HepG2 (cell line): ENCODE results near the gene GPATCH3.

Experiments
- CC2D1A ChIP-seq: sonication (generic); formaldehyde crosslinking; IDR thresholded peaks from 2 replicates; pipeline ENCODE4 v1.8.1; 2023; ENCODE audit warnings: mild to moderate bottlenecking, missing genetic modification reagents
- EP300 ChIP-seq, 3 experiments: sonication (generic) in 1 of 3; formaldehyde crosslinking in 1 of 3; IDR thresholded peaks; 2 replicates each; pipeline versions ENCODE4 v1.5.1 to v1.6.1; 2011 to 2020; ENCODE audit warnings: low read depth in 2 of 3, low read length in 2 of 3, borderline replicate concordance in 1 of 3, improper control_type of control experiment in 1 of 3, mild to moderate bottlenecking in 1 of 3, missing genetic modification reagents in 1 of 3, moderate library complexity in 1 of 3
- HOXA9 ChIP-seq: sonication (generic); formaldehyde crosslinking; IDR thresholded peaks from 2 replicates; pipeline ENCODE4 v1.8.1; 2022; ENCODE audit warnings: missing genetic modification reagents, mild to moderate bottlenecking, moderate library complexity, borderline replicate concordance
- JUND ChIP-seq: sonication (generic); formaldehyde crosslinking; IDR thresholded peaks from 2 replicates; pipeline ENCODE4 v1.8.0; 2022; ENCODE audit warnings: mild to moderate bottlenecking, missing genetic modification reagents
- POLR2A ChIP-seq, 2 experiments: IDR thresholded peaks; 2 replicates each; pipeline ENCODE4 v1.6.1; 2011; ENCODE audit warnings: low read depth in 2 of 2, low read length in 2 of 2, mild to moderate bottlenecking in 1 of 2, moderate library complexity in 1 of 2; ENCODE audit not compliant: insufficient read depth in 1 of 2
- RBM22 ChIP-seq: fragments of 200-400 bp; formaldehyde crosslinking; optimal IDR thresholded peaks from 2 replicates; pipeline ENCODE3; 2017; ENCODE audit warnings: mild to moderate bottlenecking, low read length, moderate library complexity
- SP2 ChIP-seq: sonication (generic); formaldehyde crosslinking; IDR thresholded peaks from 2 replicates; pipeline ENCODE4 v1.5.1; 2020; ENCODE audit warnings: mild to moderate bottlenecking, missing genetic modification reagents
- SRSF1 ChIP-seq: fragments of 200-400 bp; formaldehyde crosslinking; optimal IDR thresholded peaks from 2 replicates; pipeline ENCODE3; 2017; ENCODE audit warnings: mild to moderate bottlenecking, low read depth, low read length, moderate library complexity
- YY1 ChIP-seq: IDR thresholded peaks from 2 replicates; pipeline ENCODE4 v1.6.1; 2011; ENCODE audit warnings: low read length, low read depth, moderate library complexity, mild to moderate bottlenecking; ENCODE audit not compliant: insufficient read depth, insufficient replicate concordance
- ZBTB21 ChIP-seq: sonication (generic); formaldehyde crosslinking; IDR thresholded peaks from 2 replicates; pipeline ENCODE4 v1.4.0; 2020; ENCODE audit warnings: missing genetic modification reagents
- ZNF136 ChIP-seq: sonication (generic); formaldehyde crosslinking; IDR thresholded peaks from 2 replicates; pipeline ENCODE4 v1.8.1; 2022; ENCODE audit warnings: low read depth, mild to moderate bottlenecking, moderate library complexity, missing genetic modification reagents
- TF ChIP-seq, protein P1 (sequence below): sonication (generic); formaldehyde crosslinking; IDR thresholded peaks from 2 replicates; pipeline ENCODE4 v1.5.0; 2020; ENCODE audit warnings: mild to moderate bottlenecking, missing genetic modification reagents, moderate library complexity

GRCh38 chr1:26913754-26914619 lies 13.7 kb upstream of the GPATCH3 start, which contains the start of gene NR0B2:
- TF ChIP-seq YY1, result peak; percentile 69
- TF ChIP-seq ZBTB21 (CRISPR knock-in tag), result no peak
- peak; percentile 9 for TF ChIP-seq RBM22
- TF ChIP-seq SP2 (CRISPR knock-in tag), result peak; percentile 28; the same call in 1 of the 2 replicates
- peak; percentile 96 for TF ChIP-seq JUND (CRISPR knock-in tag)
- 0 out of 2 replicates have a peak, but pooled peaks have one; percentile 84 for TF ChIP-seq ZNF136 (CRISPR knock-in tag)
- TF ChIP-seq EP300 (IDR thresholded peaks at IDR 0.05; ENCODE audit: low read depth in 2 of 2, low read length in 2 of 2), result peak; percentile 79 to 96
- TF ChIP-seq EP300 (CRISPR knock-in tag; IDR thresholded peaks at IDR 0.05; ENCODE audit: borderline replicate concordance), result peak; percentile 98
- TF ChIP-seq, protein P1, sequence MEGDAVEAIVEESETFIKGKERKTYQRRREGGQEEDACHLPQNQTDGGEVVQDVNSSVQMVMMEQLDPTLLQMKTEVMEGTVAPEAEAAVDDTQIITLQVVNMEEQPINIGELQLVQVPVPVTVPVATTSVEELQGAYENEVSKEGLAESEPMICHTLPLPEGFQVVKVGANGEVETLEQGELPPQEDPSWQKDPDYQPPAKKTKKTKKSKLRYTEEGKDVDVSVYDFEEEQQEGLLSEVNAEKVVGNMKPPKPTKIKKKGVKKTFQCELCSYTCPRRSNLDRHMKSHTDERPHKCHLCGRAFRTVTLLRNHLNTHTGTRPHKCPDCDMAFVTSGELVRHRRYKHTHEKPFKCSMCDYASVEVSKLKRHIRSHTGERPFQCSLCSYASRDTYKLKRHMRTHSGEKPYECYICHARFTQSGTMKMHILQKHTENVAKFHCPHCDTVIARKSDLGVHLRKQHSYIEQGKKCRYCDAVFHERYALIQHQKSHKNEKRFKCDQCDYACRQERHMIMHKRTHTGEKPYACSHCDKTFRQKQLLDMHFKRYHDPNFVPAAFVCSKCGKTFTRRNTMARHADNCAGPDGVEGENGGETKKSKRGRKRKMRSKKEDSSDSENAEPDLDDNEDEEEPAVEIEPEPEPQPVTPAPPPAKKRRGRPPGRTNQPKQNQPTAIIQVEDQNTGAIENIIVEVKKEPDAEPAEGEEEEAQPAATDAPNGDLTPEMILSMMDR (CRISPR knock-in tag), result peak; percentile 41
- peak; percentile 68 for TF ChIP-seq HOXA9 (CRISPR knock-in tag)
- TF ChIP-seq POLR2A (IDR thresholded peaks at IDR 0.05; ENCODE audit: insufficient read depth in 1 of 2, low read depth in 2 of 2, low read length in 2 of 2), result peak; percentile 100
- no peak; the same call in 1 of the 2 replicates for TF ChIP-seq CC2D1A
- TF ChIP-seq SRSF1, result peak; percentile 93
